Peyer's patch (tissue), 4 donors: ENCODE measurements around the gene UPK1A. TPM values are rescaled to one million over a fixed set of nuclear protein-coding genes. Genes with fewer than 3 reads are reported as not detected.

Experiments
- DNase-seq, 3 donors: peaks; one replicate each; pipeline ENCODE4 v3.0.0-alpha.2; 2017 to 2019
- H3K27ac ChIP-seq, 4 donors: fragments of 200-600 bp; sonication (generic); one replicate each; pipeline ENCODE4 v1.5.1; 2016 to 2019
- H3K27me3 ChIP-seq, 2 donors: fragments of 200-600 bp; sonication (generic); one replicate each; pipeline ENCODE4 v1.5.1; 2019
- H3K36me3 ChIP-seq, 3 donors: fragments of 200-600 bp; sonication (generic); one replicate each; pipeline ENCODE4 v1.5.1; 2016 to 2019
- H3K4me1 ChIP-seq, 4 donors: fragments of 200-600 bp; sonication (generic); one replicate each; pipeline ENCODE4 v1.5.1; 2016 to 2019
- H3K4me3 ChIP-seq, 4 donors: fragments of 200-600 bp; sonication (generic); 1 replicate in 3 of 4; 2 replicates in 1 of 4; pipeline ENCODE4 v1.5.1; 2016 to 2019; ENCODE audit warnings: mild to moderate bottlenecking in 1 of 4
- H3K9me3 ChIP-seq, 4 donors: fragments of 200-600 bp; sonication (generic); one replicate each; pipeline ENCODE4 v1.5.1; 2016 to 2019; ENCODE audit warnings: mild to moderate bottlenecking in 1 of 4
- POLR2A ChIP-seq, 2 donors: fragments of 450-650 bp; IDR thresholded peaks; one replicate each; pipeline ENCODE4 v1.5.1; 2017; ENCODE audit warnings: antibody characterized with exemption in 2 of 2, mild to moderate bottlenecking in 2 of 2, moderate library complexity in 2 of 2
- total RNA-seq, 4 donors: library from RNA; depleted of rRNA; stranded (reverse); fragments of >200 nt; gene quantifications; one replicate each; pipeline ENCODE4 v1.1.0, GENCODE V29; 2016
- TF ChIP-seq, protein P1 (sequence below), 6 experiments: fragments of 450-650 bp in 4 of 6; fragments of 200-600 bp in 2 of 6; sonication (generic) in 1 of 6; IDR thresholded peaks; one replicate each; pipeline ENCODE4 v1.5.1; 2017 to 2019; ENCODE audit warnings: antibody characterized with exemption in 6 of 6, mild to moderate bottlenecking in 3 of 6, moderate library complexity in 1 of 6

Gene UPK1A
- total RNA-seq, 4 donors from 2014 or later, result not detected

DNA sequence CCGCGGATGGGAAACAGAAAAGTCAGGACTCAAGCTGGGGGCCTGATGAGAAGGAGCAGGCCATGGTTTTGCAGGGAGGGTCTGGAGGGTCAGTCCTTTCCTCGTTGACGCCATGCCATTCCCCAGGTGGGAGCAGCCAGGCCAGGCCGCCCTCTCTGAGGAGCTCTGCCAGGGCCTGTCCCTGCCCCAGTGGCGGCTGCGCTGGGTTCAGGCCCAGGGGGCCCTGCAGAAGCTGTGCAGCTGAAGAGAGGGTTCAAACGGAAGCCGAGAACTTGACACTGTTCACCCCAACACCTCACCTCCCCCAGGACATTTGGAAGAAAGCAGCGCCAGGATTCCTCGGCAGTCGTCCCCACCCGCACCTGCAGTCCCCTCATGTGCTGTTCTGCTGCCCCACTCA is 43.6 kb upstream of the UPK1A start:
- DNase-seq, result no peak
- H3K9me3 ChIP-seq, result no peaks in the 10 kb centered on the region
- peaks cover 0 to under 1% (median 0%) of the 10 kb centered on the region in 4 donors for H3K4me1 ChIP-seq
- no peaks in the 10 kb centered on the region for H3K27me3 ChIP-seq
- no peak overlapping the region for H3K27ac ChIP-seq
- H3K36me3 ChIP-seq, result no peaks in the 10 kb centered on the region
- TF ChIP-seq, protein P1, sequence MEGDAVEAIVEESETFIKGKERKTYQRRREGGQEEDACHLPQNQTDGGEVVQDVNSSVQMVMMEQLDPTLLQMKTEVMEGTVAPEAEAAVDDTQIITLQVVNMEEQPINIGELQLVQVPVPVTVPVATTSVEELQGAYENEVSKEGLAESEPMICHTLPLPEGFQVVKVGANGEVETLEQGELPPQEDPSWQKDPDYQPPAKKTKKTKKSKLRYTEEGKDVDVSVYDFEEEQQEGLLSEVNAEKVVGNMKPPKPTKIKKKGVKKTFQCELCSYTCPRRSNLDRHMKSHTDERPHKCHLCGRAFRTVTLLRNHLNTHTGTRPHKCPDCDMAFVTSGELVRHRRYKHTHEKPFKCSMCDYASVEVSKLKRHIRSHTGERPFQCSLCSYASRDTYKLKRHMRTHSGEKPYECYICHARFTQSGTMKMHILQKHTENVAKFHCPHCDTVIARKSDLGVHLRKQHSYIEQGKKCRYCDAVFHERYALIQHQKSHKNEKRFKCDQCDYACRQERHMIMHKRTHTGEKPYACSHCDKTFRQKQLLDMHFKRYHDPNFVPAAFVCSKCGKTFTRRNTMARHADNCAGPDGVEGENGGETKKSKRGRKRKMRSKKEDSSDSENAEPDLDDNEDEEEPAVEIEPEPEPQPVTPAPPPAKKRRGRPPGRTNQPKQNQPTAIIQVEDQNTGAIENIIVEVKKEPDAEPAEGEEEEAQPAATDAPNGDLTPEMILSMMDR (IDR thresholded peaks at IDR 0.05), result no peak
- no peak for TF ChIP-seq POLR2A (IDR thresholded peaks at IDR 0.05)
- no peak overlapping the region for H3K4me3 ChIP-seq

DNA sequence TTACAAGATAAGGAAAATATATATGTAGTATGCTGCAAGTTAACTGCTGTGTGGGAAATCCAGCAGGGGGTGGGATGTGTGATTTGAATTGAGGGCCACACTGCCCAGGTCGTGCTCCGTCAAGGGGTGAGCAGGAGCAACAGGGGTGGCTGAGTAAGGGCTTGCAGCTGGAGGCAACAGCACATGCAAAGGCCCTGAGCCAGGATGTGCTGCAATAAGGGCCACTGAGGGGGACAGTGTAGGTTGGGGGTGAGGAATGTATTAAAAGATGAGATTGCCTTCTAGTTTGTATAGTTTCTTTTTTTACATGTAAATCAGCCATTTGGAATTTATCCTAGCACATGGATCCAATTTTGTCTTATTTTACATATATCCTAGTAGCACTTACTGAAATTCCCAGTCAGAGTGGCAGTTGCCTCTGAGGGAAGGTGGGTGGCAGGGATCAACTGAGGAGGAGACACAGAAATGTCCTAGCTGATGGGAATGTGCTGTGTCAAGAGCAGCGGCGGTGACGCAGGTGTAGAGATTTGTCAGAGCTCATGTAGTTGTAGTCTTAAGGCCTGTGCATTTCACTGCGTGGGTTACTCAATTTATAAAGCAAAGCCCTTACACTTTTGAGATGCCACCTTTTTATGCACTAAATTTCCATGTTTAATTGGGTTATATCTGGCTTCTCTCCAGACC is 42.8 kb upstream of the UPK1A start:
- Histone ChIP-seq H3K27me3 (no peaks in the 10 kb centered on the region), H3K9me3 (no peaks in the 10 kb centered on the region), H3K36me3 (no peaks in the 10 kb centered on the region), H3K4me1 (peaks cover 0 to 5% (median 0%) of the 10 kb centered on the region in 4 donors), H3K27ac (no peak overlapping the region), H3K4me3 (no peak overlapping the region)
- no peak for TF ChIP-seq POLR2A (IDR thresholded peaks at IDR 0.05)
- TF ChIP-seq, protein P1 (IDR thresholded peaks at IDR 0.05), result no peak
- no peak for DNase-seq

DNA sequence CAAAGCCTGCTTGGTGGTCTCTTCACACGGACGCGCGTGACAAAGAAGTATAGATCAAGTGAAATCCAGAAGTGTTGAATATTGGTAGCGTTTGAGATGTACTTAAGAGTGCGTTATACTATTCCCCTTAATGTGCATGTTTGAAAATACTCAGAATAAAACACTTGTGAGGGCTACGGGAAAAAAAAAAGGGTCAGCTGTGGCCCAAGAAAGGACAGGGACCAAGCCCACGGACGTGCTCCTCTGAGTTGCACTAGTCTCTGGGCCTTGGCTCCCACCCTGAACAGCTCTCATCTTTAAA is 38.1 kb upstream of the UPK1A start:
- Histone ChIP-seq H3K36me3 (peaks cover 0 to 29% (median 0%) of the 10 kb centered on the region in 3 donors), H3K9me3 (no peaks in the 10 kb centered on the region), H3K4me1 (peaks cover 0 to 11% (median 7%) of the 10 kb centered on the region in 4 donors), H3K27ac (peak overlapping the region; percentile 85 to 96 (median 88)), H3K27me3 (no peaks in the 10 kb centered on the region), H3K4me3 (peak overlapping the region; percentile 57 to 100 (median 72))
- DNase-seq, result no peak
- TF ChIP-seq, protein P1 (IDR thresholded peaks at IDR 0.05), result no peak
- no peak for TF ChIP-seq POLR2A (IDR thresholded peaks at IDR 0.05)

DNA sequence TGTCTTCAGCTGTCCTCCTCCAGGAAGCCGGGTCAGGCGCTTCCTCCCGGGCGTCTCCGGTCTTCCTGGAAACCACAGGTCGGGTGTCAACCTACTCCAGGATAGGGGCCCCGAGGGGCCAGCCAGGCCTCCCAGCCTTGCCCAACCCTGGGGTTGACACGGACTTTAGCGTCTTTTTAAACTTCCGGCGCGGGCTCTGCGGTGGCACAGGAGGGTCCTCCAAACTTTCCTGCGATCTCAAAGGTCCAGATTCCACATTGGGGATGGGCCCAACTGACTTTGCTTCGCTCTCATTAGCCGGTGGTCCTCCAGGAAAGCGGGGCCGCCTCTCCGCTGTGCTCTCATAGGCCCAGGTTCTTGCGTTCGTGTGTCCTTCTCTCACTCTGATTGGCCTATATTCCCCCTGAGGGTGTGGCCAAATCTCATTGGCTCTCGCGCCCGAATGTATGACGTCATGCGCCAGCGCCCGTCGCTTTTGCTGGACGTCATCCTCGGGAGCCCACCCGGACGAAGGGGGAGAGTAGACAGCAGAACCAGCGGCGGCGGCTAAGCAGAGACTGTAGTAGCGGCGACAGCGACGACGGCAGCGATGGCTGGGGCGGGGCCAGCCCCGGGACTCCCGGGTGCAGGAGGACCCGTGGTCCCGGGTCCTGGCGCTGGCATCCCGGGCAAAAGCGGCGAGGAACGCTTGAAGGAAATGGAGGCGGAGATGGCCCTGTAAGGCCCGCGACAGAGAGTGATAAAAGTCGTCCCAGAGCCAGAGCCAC is 37.6 kb upstream of the UPK1A start, which contains the start of gene RBM42:
Gene RBM42 (plus strand): TSS at position 472 of the 767 bp plus-strand sequence. CDS start 118 bp downstream, at position 590.
- peak within 1 kb of the TSS; percentile 85 to 96 (median 88) for H3K27ac ChIP-seq
- TF ChIP-seq POLR2A (IDR thresholded peaks at IDR 0.05), result peak; percentile 57 to 82
- TF ChIP-seq, protein P1 (IDR thresholded peaks at IDR 0.05), result peak in 1 of 6 experiments; percentile 26
- peaks cover 0 to 34% (median 0%) of the 10 kb centered on the region in 3 donors for H3K36me3 ChIP-seq
- H3K4me1 ChIP-seq, result peaks cover 0 to 11% (median 7%) of the 10 kb centered on the region in 4 donors
- H3K27me3 ChIP-seq, result no peaks in the 10 kb centered on the region
- no peaks in the 10 kb centered on the region for H3K9me3 ChIP-seq
- DNase-seq, result peak; percentile 96 to 98 (median 96)
- H3K4me3 ChIP-seq, result peak within 1 kb of the TSS; percentile 57 to 100 (median 72)

DNA sequence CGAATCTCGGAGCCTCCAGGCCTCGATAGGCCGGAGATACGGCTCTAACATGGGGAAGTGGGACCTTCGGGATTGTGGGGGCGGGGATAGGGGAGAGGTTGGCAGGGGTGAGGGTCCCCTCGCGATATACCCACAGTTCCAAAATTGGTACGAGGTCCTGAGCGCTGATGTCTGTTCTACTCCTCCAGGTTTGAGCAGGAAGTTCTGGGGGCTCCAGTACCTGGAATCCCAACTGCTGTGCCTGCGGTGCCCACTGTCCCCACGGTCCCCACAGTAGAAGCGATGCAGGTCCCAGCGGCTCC is 37.0 kb upstream of the UPK1A start:
- no peak for DNase-seq
- H3K4me3 ChIP-seq, result peak overlapping the region; percentile 57 to 100 (median 72)
- TF ChIP-seq, protein P1 (IDR thresholded peaks at IDR 0.05), result no peak
- no peak for TF ChIP-seq POLR2A (IDR thresholded peaks at IDR 0.05)

More for the DNA sequence above, 37.0 kb upstream of the UPK1A start:
- Histone ChIP-seq H3K27me3 (no peaks in the 10 kb centered on the region), H3K9me3 (no peaks in the 10 kb centered on the region), H3K27ac (peak overlapping the region; percentile 85 to 96 (median 88)), H3K4me1 (peaks cover 0 to 11% (median 7%) of the 10 kb centered on the region in 4 donors), H3K36me3 (peaks cover 0 to 39% (median 0%) of the 10 kb centered on the region in 3 donors)
